Stimulated activated CD8-positive, alpha-beta memory T cell treated with anti-CD3 and anti-CD28 coated beads, Interleukin-4, amount 100 ng/mL, for 24 hours (primary cell): ENCODE data around the gene ARHGEF28.

Experiments used
- DNase-seq: peaks from one replicate; pipeline ENCODE4 v3.0.0-alpha.2; 2020; ENCODE audit warnings: low read depth

Gene ARHGEF28

DNA sequence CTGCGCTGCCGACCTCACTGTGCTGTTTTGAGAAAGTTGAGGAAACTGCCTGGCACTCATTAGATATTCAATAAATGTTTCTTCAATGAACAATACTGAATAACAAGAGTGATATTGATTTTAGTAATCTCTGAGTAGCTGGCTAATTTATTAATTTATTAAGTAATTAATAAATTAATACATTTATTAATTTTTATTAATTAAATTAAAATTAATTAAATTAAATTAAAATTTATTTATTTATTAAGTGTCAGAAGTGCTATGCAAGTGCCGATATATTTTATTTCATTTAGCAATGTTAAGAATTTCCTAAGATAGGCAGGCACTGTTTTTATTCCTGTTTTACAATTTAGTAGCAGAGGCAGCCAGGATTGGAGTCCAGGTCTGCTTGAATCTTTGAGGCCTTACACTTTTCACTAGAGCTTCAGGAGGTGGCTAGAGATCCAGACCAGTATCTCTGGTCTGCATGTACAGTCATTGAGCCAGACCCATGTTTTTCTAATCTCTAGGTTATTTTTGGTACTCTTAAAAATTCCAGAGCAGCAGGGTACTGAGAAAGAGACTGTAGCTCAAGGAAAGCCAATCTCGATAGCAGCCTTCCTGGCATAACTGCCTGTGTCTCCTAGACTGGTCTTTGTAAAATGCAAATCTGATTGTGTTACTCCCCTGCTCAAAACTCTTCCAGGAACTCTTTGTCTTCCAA lies 109.2 kb downstream of the ARHGEF28 start:
- no peak for DNase-seq

- DNase-seq = no peak
Measured at GRCh38 chr5:73739650-73740049, 113.7 kb downstream of the ARHGEF28 start.

DNA sequence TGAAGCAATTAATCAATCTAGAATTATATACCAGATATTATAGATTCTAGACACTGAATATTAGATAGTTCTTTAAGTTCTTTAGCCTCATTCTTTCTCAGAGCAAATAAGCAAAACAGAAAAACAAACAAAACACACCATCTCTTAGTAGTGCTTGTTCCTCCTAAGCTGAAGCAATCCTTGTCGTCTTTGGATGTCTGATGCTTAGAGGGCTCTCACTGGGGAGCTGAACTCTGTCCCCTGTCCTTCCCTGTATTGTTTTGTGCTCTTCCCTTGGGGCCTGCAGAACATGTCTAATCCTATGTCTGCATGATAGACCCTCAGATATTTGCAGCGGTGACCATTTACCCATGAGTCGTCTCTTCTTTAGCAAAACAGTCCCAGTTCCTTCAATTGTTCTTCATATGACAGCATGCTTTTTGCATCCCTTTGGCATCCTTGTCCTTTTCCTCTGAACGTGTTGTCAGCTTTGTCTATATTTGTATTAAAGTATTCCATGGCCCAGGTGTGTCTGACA lies 114.3 kb downstream of the ARHGEF28 start:
- DNase-seq = no peak

GRCh38 chr5:73743161-73743560 lies 117.2 kb downstream of the ARHGEF28 start:
- no peak for DNase-seq

DNA sequence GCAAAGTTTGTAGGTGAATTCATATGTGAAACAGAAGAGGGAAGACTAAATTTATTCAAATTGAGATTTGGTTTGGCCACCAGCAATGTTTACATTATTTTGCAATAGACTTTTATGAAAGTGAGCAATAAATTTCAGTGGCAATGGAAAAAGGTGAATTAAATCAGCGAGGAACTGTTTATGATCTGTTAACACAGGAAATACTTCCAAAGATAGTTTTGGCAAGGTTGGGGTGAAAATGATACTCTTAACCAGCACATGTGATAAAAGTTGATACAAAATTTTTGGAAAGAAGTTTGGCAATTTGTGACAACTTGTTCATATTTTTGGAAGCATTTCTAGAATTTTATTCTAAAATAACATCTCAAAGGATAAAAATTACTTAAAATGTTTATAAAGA lies 119.8 kb downstream of the ARHGEF28 start:
- no peak for DNase-seq

GRCh38 chr5:73746608-73747007 lies 120.6 kb downstream of the ARHGEF28 start:
- no peak for DNase-seq

GRCh38 chr5:73747696-73748380 lies 121.8 kb downstream of the ARHGEF28 start:
- DNase-seq = no peak

GRCh38 chr5:73748510-73749400 lies 122.8 kb downstream of the ARHGEF28 start:
- no peak for DNase-seq

DNA sequence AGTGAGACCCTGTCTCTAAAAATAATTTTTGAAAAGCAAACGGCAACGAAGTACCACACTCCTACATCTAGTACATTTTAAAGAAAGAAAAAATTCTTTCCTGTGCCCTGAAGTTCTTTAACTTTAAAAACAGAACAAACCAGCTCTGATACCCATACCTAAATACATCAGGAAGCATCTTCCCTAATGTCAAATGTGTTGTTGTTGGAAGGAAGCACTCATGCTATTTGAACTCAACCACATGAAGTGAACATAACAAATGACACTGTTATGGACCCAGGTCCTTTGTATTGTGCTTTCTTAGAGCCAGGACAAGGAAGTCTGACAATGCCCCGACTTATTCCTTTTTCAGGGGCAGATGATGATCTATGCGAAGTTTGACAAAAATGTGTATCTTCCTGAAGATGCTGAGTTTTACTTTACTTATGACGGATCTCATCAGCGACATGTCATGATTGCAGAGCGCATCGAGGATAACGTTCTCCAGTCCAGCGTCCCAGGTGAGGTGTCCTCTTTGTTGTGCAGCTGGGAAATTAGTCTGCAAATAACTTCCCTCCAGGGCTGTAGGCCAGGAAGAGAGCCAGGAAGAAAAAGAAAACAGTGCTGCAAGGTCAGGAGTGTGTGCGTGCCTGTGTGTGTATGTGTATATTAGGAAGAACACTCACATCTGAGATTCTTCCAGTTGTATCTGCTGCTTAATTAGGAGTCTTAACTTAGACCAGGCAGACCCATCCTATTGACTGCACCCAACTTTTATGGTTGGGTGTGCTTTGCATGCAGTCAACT lies 123.7 kb downstream of the ARHGEF28 start:
- DNase-seq = no peak

GRCh38 chr5:73751254-73751914 lies 125.4 kb downstream of the ARHGEF28 start:
- no peak for DNase-seq

DNA sequence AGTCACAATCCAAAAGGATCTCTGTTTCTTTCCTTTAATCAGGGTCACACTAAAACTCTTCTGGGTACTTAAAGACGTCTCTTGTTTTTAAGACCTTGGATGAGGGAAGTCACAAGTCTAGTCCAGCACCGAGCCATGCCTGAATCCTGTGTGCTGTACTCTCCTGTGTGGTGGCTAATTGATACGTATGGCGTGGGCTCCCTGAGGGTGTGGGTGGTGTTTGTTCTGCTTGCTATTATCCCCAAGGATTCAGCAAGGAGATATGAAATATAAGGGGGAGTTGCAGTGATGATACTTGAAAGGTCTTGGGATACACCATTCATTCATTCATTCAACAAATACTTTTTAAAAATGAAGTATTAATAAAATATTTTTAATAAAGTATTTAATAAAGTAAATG lies 128.3 kb downstream of the ARHGEF28 start:
- DNase-seq = no peak

DNA sequence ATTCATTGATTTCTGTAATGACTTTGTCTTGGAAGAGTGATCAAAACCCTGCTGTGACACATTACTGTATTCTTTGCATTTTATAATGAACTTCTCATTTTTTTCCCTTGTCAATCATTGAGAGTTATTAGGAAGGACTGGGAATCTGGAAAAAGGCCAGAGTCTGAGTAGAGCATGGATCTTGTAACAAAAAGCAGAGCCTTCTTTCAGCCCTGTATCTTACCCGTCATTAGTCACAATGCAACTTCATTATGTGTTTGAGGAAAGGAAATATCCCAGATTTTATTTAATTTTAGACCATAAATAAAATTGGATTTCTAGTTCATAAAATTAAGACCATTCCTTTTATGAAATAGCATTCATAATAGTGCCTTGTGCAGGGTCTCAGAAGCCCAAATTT lies 131.4 kb downstream of the ARHGEF28 start:
- DNase-seq = no peak

GRCh38 chr5:73759771-73760170 lies 133.8 kb downstream of the ARHGEF28 start:
- DNase-seq = no peak

DNA sequence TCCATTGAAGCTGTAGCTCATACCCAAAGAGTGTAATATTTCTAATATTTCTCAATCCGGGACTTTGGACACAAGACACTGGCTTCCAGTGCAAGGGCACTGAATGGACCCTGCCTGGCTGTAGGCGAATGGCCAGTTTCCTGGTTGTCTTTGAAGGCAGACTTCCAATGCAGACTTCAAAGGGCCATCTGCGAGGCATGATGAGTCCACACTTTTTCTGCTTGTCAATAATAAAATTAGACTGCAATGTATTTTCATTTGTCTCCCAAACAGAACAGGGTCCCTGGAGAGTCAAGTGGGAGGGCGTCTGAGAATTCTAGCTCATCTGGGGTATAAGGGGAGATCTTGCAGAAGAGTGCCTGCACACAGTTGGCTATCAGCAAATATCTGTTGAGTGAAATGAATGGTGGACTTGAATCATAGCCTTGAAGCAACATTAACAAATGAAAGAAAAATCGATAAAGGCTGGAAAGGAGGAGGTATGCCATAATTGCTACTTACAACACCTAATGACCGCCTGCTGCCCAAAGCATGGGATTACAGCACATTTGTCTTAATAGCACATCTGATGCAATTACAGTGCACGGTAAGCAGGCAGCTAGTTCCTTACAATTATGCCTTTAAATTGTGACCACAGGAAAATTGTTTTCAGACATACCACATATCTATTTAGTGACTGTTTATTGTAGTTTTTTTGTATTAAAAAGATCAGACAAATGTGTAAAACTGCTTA lies 137.5 kb downstream of the ARHGEF28 start:
- no peak for DNase-seq

DNA sequence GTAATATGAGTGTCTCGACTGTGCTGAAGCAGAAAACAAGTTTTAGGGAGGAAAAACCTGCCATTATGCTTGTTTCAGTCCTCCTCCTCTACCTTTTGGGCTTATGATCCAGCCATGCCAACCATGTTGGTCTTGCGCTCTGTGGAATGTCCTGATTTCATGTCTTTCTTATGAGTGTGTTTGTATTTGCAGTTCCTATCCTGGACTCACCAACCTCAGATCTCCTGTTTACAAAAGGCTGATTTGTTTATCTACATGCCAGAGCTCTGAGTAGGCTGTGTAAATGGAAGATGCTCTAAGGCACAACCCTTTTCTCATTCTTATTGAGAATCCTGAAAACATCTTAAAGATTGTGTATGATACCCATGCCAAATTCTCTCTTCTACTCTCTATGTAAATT lies 138.6 kb downstream of the ARHGEF28 start:
- DNase-seq = no peak

- no peak for DNase-seq
Measured at GRCh38 chr5:73764996-73765395, 139.0 kb downstream of the ARHGEF28 start.

DNA sequence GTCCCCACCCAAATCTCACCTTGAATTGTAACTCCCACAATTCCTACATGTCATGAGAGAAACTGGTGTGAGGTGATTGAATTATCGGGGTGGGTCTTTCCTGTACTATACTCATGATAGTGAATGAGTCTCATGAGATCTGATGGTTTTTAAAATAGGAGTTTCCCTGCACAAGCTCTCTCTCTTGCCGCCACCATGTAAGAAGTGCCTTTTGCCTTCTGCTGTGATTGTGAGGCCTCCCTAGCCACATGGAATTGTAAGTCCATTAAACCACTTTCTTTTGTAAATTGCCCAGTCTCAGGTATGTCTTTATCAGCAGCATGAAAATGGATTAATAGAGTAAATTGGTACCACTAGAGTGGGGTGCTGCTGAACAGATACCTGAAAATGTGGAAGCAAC lies 140.9 kb downstream of the ARHGEF28 start:
- DNase-seq = no peak

GRCh38 chr5:73770172-73771025 lies 144.4 kb downstream of the ARHGEF28 start:
- no peak for DNase-seq

- no peak for DNase-seq
Measured at GRCh38 chr5:73774924-73775323, 148.9 kb downstream of the ARHGEF28 start.

- no peak for DNase-seq
Measured at GRCh38 chr5:73776405-73776804, 150.4 kb downstream of the ARHGEF28 start.
